Suprapubic skin (tissue), 4 donors: ENCODE data around the gene COLEC11. TPM values are rescaled to one million over a fixed set of nuclear protein-coding genes. Genes with fewer than 3 reads are reported as not detected.
A peak's percentile ranks its signal among the peaks of the same experiment; 100 is the strongest.
"Not testable (repeated sequence)": the region's sequence is repeated elsewhere in the genome, so short reads cannot be mapped to it uniquely, and the experiment has no call there.

Source experiments
- DNase-seq, 2 donors: peaks; one replicate each; pipeline ENCODE4 v3.0.0-alpha.2; 2019; ENCODE audit warnings: low spot score in 2 of 2
- H3K27ac ChIP-seq: fragments of 200-600 bp; sonication (generic); one replicate; pipeline ENCODE4 v1.5.1; 2019
- H3K27me3 ChIP-seq: fragments of 200-600 bp; sonication (generic); one replicate; pipeline ENCODE4 v1.5.1; 2019
- H3K36me3 ChIP-seq: fragments of 200-600 bp; sonication (generic); one replicate; pipeline ENCODE4 v1.5.1; 2019
- H3K4me1 ChIP-seq: fragments of 200-600 bp; sonication (generic); one replicate; pipeline ENCODE4 v1.5.1; 2019
- H3K4me3 ChIP-seq: fragments of 200-600 bp; sonication (generic); one replicate; pipeline ENCODE4 v1.5.1; 2019; ENCODE audit warnings: mild to moderate bottlenecking
- H3K9me3 ChIP-seq: fragments of 200-600 bp; sonication (generic); one replicate; pipeline ENCODE4 v1.5.1; 2019
- CTCF ChIP-seq, 2 donors: fragments of 200-600 bp in 1 of 2; fragments of 450-650 bp in 1 of 2; sonication (generic) in 1 of 2; IDR thresholded peaks; one replicate each; pipeline ENCODE4 v1.5.1; 2016 to 2019; ENCODE audit warnings: antibody characterized with exemption in 2 of 2, mild to moderate bottlenecking in 1 of 2, moderate library complexity in 1 of 2
- EP300 ChIP-seq: sonication (generic); formaldehyde crosslinking; IDR thresholded peaks from one replicate; pipeline ENCODE4 v1.6.1; 2017; ENCODE audit warnings: antibody characterized with exemption
- POLR2A ChIP-seq, 2 donors: fragments of 450-650 bp; IDR thresholded peaks; one replicate each; pipeline ENCODE4 v1.6.1; 2017; ENCODE audit warnings: antibody characterized with exemption in 2 of 2, mild to moderate bottlenecking in 2 of 2, moderate library complexity in 2 of 2
- POLR2AphosphoS5 ChIP-seq, 3 donors: sonication (generic); formaldehyde crosslinking; IDR thresholded peaks; one replicate each; pipeline ENCODE4 v1.6.1; 2017; ENCODE audit warnings: antibody characterized with exemption in 3 of 3
- WGBS: methylation state at CpG from one replicate; pipeline ENCODE4 v1.1.5; 2018; 5-methylcytosine and 5-hydroxymethylcytosine counted together
- total RNA-seq, 4 donors: library from RNA; depleted of rRNA; stranded (reverse); fragments of >200 nt; gene quantifications; one replicate each; pipeline ENCODE4 v1.1.0, GENCODE V29; 2016

COLEC11 gene
- total RNA-seq, 4 donors from 2014 or later = 0.39 to 0.68 TPM; not detected in 2

- no peaks in the 10 kb centered on the region for H3K4me1 ChIP-seq
- DNase-seq = no peak
- H3K36me3 ChIP-seq = no peaks in the 10 kb centered on the region
- no peak overlapping the region for H3K27ac ChIP-seq
- no peaks in the 10 kb centered on the region for H3K9me3 ChIP-seq
- TF ChIP-seq POLR2A (IDR thresholded peaks at IDR 0.05) (no peak), POLR2AphosphoS5 (IDR thresholded peaks at IDR 0.05) (no peak), EP300 (no peak)
- no peak overlapping the region for H3K4me3 ChIP-seq
- no peaks in the 10 kb centered on the region for H3K27me3 ChIP-seq
These were observed 23.5 kb downstream of the COLEC11 start for GRCh38 chr2:3618367-3618766.

GRCh38 chr2:3619033-3619432 lies 24.1 kb downstream of the COLEC11 start:
- no peak for TF ChIP-seq POLR2A (IDR thresholded peaks at IDR 0.05)
- TF ChIP-seq POLR2AphosphoS5 (IDR thresholded peaks at IDR 0.05) = no peak
- TF ChIP-seq CTCF (IDR thresholded peaks at IDR 0.05) = no peak
- no peak for TF ChIP-seq EP300
- Histone ChIP-seq H3K9me3 (no peaks in the 10 kb centered on the region), H3K27ac (no peak overlapping the region), H3K4me3 (no peak overlapping the region), H3K4me1 (no peaks in the 10 kb centered on the region), H3K36me3 (no peaks in the 10 kb centered on the region), H3K27me3 (no peaks in the 10 kb centered on the region)
- no peak for DNase-seq
- WGBS = 83% methylated on average over 2 of the region's 2 CpGs

- peak in 1 of 2 donors; percentile 58 for DNase-seq
- WGBS = 89% methylated on average over 9 of the region's 9 CpGs
- H3K36me3 ChIP-seq, H3K4me1 ChIP-seq, H3K27ac ChIP-seq, H3K9me3 ChIP-seq, H3K27me3 ChIP-seq, H3K4me3 ChIP-seq: not testable (repeated sequence)
These were observed 24.7 kb downstream of the COLEC11 start for GRCh38 chr2:3619661-3620060.

GRCh38 chr2:3620834-3621233 lies 25.9 kb downstream of the COLEC11 start:
- no peaks in the 10 kb centered on the region for H3K9me3 ChIP-seq
- no peaks in the 10 kb centered on the region for H3K4me1 ChIP-seq
- H3K27ac ChIP-seq = no peak overlapping the region
- TF ChIP-seq CTCF (IDR thresholded peaks at IDR 0.05) = no peak
- no peak for TF ChIP-seq POLR2A (IDR thresholded peaks at IDR 0.05)
- no peak for TF ChIP-seq POLR2AphosphoS5 (IDR thresholded peaks at IDR 0.05)
- no peak for TF ChIP-seq EP300
- H3K36me3 ChIP-seq = no peaks in the 10 kb centered on the region
- 51% methylated on average over 5 of the region's 5 CpGs for WGBS
- DNase-seq = no peak
- H3K27me3 ChIP-seq = no peaks in the 10 kb centered on the region
- no peak overlapping the region for H3K4me3 ChIP-seq

GRCh38 chr2:3622967-3623366 lies 28.1 kb downstream of the COLEC11 start:
- Histone ChIP-seq H3K4me1 (no peaks in the 10 kb centered on the region), H3K27me3 (no peaks in the 10 kb centered on the region), H3K36me3 (no peaks in the 10 kb centered on the region), H3K4me3 (no peak overlapping the region), H3K9me3 (no peaks in the 10 kb centered on the region), H3K27ac (no peak overlapping the region)
- no peak for DNase-seq
- TF ChIP-seq POLR2A (IDR thresholded peaks at IDR 0.05) (no peak), CTCF (IDR thresholded peaks at IDR 0.05) (no peak), POLR2AphosphoS5 (IDR thresholded peaks at IDR 0.05) (no peak), EP300 (no peak)
- 79% methylated on average over 1 of the region's 1 CpG for WGBS

GRCh38 chr2:3624059-3624794 lies 29.3 kb downstream of the COLEC11 start:
- WGBS = 87% methylated on average over 4 of the region's 4 CpGs
- no peak for TF ChIP-seq POLR2A (IDR thresholded peaks at IDR 0.05)
- DNase-seq = peak in 1 of 2 donors; percentile 23

GRCh38 chr2:3625186-3625585 lies 30.3 kb downstream of the COLEC11 start:
- no peaks in the 10 kb centered on the region for H3K4me1 ChIP-seq
- no peak overlapping the region for H3K27ac ChIP-seq
- no peaks in the 10 kb centered on the region for H3K36me3 ChIP-seq
- no peaks in the 10 kb centered on the region for H3K27me3 ChIP-seq
- 86% methylated on average over 8 of the region's 8 CpGs for WGBS
- no peaks in the 10 kb centered on the region for H3K9me3 ChIP-seq
- H3K4me3 ChIP-seq = no peak overlapping the region
- DNase-seq = peak in 1 of 2 donors; percentile 35
- TF ChIP-seq CTCF (IDR thresholded peaks at IDR 0.05) (no peak), POLR2AphosphoS5 (IDR thresholded peaks at IDR 0.05) (no peak), POLR2A (IDR thresholded peaks at IDR 0.05) (no peak), EP300 (no peak)

More at GRCh38 chr2:3624059-3624794, 29.3 kb downstream of the COLEC11 start:
- Histone ChIP-seq H3K4me1 (no peaks in the 10 kb centered on the region), H3K36me3 (no peaks in the 10 kb centered on the region), H3K27me3 (no peaks in the 10 kb centered on the region), H3K27ac (no peak overlapping the region), H3K9me3 (no peaks in the 10 kb centered on the region), H3K4me3 (no peak overlapping the region)
